GM12874 (cell line): ENCODE data around the gene ADAMTS12.

Experiments
- TF ChIP-seq, protein P1 (sequence below): IDR thresholded peaks from 2 replicates; pipeline ENCODE4 v1.5.1; 2011; ENCODE audit warnings: low read depth, mild to moderate bottlenecking, control low read depth, low read length, moderate library complexity; ENCODE audit not compliant: insufficient read depth

Gene ADAMTS12

GRCh38 chr5:33937017-33937706 lies 45.4 kb upstream of the ADAMTS12 start:
- TF ChIP-seq, protein P1, sequence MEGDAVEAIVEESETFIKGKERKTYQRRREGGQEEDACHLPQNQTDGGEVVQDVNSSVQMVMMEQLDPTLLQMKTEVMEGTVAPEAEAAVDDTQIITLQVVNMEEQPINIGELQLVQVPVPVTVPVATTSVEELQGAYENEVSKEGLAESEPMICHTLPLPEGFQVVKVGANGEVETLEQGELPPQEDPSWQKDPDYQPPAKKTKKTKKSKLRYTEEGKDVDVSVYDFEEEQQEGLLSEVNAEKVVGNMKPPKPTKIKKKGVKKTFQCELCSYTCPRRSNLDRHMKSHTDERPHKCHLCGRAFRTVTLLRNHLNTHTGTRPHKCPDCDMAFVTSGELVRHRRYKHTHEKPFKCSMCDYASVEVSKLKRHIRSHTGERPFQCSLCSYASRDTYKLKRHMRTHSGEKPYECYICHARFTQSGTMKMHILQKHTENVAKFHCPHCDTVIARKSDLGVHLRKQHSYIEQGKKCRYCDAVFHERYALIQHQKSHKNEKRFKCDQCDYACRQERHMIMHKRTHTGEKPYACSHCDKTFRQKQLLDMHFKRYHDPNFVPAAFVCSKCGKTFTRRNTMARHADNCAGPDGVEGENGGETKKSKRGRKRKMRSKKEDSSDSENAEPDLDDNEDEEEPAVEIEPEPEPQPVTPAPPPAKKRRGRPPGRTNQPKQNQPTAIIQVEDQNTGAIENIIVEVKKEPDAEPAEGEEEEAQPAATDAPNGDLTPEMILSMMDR: no peak

- TF ChIP-seq, protein P1: no peak
Observed at GRCh38 chr5:33936381-33937016, 44.7 kb upstream of the ADAMTS12 start, which contains the start of gene RXFP3. Gene RXFP3, plus strand, starts transcription at chr5:33936386. Its CDS starts 355 bp downstream, at chr5:33936741.

DNA sequence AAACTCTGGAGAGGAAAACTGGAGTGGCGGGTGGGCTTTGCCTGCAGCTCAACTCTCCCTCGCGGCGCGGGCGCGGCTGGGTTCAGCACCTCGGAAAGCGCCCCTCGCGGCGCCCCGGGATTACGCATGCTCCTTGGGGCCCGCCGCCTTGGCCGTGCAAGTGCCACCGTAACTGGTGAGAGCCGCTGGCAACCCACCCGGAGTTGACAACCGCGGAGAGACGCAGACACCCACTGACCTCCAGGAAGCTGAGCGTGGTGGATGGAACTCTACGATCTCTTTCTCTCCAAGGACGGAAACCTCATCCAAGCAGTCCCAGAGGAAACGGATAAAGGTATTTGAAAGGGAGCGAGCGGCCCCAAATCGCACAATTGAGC lies 44.2 kb upstream of the ADAMTS12 start:
- TF ChIP-seq, protein P1: peak; percentile 13; the same call in 1 of the 2 replicates

DNA sequence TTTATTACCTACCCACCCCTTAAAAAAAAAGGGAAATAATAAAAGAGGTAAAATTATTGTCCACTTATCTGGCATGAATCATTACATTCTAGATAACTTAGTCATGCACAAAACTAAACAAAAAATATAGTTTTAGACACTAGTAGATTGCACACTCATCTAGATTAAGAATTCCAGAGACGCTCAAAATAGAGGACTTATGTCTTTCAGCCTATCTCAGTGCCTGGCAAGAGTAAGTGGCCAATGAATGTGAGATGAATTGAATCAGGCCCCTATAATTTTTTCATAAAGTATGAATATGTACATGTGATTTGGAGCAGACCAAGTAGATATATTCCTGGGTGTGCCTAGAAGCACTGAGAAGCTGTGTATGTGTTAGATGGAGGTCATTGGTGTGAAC lies 42.4 kb upstream of the ADAMTS12 start:
- TF ChIP-seq, protein P1: no peak

DNA sequence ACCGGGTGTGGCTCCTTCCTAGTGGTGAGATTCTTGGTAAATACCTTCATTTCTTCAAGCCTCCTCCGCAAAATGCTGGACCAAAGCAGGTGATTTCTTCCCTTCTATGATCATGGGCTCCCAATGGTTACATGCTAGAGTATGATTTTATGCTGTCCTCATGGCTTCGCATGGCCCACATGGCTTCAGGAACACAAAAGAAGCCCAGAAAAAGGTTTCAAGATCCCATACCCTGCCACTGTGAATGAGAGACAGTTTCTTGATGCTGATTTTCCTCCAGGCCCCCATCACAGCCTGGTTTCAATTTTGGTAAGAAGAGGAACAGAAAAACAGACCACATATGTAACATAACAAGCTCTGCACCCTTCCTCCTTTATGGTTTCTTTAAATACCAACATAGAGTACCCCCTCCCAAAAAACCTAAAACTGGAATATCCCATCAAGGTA lies 42.0 kb upstream of the ADAMTS12 start:
- TF ChIP-seq, protein P1: no peak

DNA sequence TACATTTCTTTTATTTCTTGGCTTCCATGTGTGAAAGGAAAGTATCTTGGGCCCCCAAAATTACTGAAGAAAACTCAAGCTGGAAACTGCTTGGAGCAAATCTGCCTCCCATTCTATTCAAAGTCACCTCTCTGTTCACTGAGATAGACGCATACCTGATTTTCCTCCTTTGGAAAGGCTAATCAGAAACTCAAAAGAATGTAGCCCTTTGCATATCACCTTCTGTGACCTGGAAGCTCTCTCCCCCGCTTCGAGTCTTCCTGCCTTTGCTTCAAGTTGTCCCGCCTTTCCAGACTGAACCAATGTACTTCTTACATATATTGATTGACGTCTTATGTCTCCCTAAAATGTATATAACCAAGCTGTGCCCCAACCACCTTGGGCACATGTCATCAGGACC lies 39.3 kb upstream of the ADAMTS12 start:
- TF ChIP-seq, protein P1: no peak

DNA sequence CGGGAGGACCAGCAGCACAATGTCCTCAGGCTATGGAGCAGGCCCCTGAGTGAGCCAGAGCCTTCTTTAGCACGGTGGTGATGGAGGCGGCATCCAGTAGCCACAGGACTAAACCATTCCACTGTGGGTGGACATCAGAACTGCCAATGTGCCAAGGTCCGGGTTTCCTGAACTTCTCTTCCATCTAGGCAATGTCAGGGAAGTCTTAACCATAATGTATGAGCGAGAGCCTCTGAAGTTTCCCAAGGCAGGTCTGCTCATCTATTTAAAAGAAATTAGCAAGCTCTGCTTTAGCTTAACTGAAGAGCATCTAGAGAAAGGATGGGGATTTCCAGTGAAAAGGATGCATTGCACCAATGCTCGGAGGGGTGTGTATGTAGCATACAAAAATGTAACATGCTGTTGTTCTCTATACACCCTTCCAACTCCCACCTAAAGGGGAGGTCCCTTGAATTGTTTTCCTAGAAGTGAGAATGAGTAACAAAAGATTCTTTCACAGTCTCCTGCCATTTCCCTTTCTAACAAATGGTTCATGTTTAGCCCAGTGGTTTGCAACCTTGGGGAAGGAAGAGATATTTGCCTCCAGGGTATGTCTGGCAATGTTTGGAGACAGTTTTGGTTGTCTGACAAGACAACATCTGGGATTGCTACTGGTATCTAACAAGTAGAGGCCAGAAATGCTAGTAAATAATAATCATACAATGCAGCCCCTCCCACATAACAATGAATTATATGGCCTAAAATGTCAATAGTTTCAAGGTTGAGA lies 38.3 kb upstream of the ADAMTS12 start:
- TF ChIP-seq, protein P1: no peak
